ENCODE data around the gene KCNK2. TPM values are rescaled to one million over a fixed set of nuclear protein-coding genes. Genes with fewer than 3 reads are reported as not detected.
A peak's percentile ranks its signal among the peaks of the same experiment; 100 is the strongest.

The KCNK2 gene, protein sequence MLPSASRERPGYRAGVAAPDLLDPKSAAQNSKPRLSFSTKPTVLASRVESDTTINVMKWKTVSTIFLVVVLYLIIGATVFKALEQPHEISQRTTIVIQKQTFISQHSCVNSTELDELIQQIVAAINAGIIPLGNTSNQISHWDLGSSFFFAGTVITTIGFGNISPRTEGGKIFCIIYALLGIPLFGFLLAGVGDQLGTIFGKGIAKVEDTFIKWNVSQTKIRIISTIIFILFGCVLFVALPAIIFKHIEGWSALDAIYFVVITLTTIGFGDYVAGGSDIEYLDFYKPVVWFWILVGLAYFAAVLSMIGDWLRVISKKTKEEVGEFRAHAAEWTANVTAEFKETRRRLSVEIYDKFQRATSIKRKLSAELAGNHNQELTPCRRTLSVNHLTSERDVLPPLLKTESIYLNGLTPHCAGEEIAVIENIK
- polyA plus RNA-seq (2012; ENCODE audit: insufficient read depth, insufficient read length) = not detected

DNA sequence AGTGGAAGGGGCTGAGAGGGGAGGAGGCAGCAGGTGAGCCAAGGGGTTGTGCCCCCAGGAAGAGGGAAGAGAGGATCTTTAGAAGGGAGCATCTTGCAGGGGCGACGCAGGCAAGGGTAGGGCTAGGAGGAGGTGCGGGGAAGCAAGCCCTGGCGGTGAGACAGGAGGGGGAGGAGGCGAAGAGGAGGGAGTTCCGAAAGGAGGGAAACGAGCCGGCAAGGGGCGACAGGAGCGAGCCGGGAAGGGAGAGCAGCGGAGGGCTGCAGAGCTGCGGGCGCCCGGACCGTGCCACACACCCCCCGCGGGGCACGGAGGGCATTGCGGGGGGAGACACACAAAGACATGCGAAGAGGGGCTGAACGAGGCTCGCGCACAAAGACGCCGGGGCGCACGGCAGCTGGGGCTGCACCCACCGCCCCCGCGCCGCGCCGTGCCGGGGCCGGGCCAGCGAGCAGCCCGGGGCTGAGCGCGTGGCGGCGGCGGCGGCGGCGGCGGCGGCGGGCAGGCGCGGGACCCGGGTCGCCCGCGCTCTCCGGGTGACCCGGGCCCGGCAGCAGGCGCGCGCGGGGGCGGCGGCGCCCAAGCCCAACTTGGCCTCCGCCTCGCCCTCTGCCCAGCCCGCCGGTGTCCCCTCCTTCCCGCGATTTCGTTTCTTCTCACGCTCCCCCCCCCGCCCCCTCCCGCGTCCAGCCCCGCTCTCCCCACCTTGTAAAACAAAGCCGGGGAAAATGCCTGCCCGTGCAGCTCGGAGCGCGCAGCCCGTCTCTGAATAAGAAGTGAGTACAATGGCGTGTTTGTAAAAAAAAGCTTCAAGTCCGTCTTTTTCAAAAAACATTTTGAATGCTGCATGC, at the start of gene KCNK2:
TSS of gene KCNK2 (plus strand) at position 206 of the 851 bp plus-strand sequence. CDS start 649 bp downstream, outside the sequence.
- no peak for DNase-seq (ENCODE audit: low read depth, low spot score)
- no peak within 1 kb of the TSS for H3K4me3 ChIP-seq (ENCODE audit: low read length)

DNA sequence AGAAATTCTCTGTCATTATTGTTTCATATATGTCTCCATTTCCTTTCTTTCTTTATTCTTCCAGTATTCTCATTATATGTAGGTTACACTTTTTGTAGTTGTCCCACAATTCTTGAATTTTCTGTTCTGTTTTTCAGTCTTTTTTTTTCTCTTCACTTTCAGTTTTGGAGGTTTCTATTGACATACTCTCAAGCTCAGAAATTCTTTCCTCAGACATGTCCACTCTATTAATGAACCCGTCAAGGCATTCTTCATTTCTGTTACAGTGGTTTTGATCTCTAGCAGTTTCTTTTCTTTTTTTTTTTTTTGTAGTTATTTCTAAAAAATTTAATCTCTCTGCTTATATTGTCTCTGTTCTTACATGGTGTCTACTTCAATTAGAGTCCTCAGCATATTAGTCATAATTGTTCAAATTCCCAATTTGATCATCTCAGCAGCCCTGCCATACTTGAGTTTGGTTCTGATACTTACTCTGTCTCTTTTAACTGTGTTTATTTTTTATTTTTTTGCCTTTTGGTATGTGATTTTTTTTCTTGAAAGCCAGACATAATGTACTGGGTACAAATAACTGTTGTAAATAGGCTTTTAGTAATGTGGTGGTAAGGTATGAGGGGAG, 49.5 kb upstream of the KCNK2 start:
- no peak overlapping the region for H3K4me3 ChIP-seq (ENCODE audit: low read length)
- no peak for DNase-seq (ENCODE audit: low read depth, low spot score)

DNA sequence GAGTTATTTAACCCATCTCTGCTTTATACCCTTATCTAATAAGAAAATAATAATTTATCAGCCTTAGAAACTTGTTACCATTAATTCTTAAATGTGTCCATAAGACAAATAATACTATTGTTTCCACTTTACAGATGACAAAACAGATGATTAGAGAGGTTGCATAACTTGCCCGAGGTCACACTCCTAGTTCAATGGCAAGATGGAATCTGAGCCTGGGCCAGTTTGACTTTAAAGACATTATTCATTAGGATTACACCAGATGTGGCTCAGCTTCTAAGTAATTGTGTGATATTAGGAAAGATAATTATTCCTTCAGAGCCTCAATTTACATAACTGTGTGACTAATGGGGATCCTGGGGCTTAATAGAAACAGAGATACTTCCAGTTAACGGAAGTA, 42.3 kb upstream of the KCNK2 start:
- DNase-seq (ENCODE audit: low read depth, low spot score) = no peak
- no peak overlapping the region for H3K4me3 ChIP-seq (ENCODE audit: low read length)

DNA sequence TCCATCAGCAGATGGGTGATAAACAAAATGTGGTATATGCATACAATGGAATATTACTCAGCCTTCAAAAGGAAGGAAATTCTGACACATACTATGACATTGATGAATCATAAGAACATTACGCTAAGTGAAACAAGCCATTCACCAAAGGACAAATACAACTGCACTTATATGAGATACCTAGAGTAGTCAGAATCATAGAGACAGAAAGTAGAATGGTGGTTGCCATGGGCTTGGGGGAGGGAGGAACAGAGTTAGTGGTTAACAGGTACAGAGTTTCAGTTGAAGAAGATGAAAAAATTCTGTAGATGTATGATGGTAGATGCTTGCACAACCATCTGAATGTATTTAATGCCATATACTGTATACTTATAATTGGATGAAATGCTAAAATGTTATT, 39.1 kb upstream of the KCNK2 start:
- no peak for DNase-seq (ENCODE audit: low read depth, low spot score)

DNA sequence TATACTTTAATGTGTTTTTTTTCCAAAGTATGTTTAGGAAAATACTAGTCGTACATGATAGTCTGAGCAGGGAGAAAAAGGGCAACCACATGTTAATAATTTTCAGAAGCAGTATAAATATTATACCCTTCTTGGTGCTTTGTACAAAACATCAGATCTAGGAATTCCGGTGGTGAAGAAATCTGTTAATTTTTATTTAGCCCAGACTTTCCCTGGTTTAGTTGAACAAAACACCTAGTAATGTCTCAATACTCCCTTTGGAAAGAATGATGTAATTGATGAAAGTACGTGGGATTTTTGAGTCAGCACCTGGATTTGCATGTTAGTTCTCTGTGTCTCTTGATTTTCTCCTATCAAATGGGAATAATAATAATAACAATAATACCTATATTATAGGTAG, 38.4 kb upstream of the KCNK2 start:
- H3K4me3 ChIP-seq (ENCODE audit: low read length) = no peak overlapping the region
- no peak for DNase-seq (ENCODE audit: low read depth, low spot score)

More for the DNA sequence above, 39.1 kb upstream of the KCNK2 start:
- no peak overlapping the region for H3K4me3 ChIP-seq (ENCODE audit: low read length)

DNA sequence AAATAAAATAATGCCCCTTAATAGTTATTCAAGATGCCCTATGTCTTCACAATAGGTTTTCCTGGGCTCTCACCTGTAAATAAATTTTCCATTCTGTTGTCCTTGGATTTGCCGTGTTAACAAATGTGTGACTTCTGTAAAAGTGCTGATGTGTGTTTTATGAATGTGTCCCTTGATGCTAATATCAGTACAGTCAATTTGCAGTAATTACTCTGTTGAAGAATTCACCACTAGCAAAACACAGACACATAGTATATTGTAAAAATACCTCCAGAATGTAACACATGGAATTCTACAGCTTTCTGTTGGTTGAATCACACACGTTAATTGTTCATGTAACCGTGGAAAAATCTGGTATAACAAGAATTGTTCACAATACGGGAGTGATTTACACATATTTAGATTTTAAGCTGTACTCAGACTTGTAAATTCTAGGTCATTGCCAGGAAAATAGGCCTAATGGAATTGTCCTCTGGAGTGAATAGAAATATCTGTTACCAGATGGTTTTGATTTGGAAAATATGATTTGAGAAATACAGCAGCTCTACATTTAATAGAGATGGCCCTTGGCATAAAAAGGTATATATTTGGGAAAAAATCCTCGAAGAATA, 36.7 kb upstream of the KCNK2 start:
- H3K4me3 ChIP-seq (ENCODE audit: low read length) = no peak overlapping the region
- no peak for DNase-seq (ENCODE audit: low read depth, low spot score)

DNA sequence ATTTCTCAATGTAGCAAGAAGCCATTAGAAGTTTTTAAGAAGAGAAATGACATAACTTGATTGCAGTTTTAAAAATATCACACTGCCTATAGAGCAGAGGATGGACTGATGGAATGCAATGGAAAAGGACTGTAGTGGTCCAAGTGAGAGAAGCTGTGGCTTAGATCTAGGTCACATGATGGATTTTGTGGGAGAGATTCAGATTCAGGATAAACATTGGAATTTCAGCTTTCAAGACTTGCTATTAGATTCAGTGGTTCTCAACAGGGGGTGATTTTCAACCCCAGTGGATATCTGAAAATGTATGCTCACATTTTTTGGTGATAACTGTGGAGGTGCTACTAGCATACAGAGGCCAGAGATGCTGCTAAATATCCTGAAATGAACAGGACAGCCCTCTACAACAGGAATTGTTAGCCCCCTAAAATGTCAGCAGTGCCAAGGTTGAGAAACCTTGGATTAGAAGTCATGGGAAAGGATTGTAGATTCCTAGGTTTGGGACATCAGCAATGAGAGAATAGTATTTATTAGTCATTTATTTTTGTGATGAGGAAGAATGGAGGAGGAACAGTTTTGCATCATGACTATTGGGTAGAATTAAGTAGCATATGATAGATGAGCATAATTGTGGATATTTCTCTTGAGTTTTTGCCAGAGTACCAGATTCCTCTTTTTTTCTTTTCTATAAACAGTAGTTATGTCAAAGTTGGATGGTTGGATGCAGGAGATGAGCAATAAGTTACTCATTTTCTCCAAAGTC, 30.1 kb upstream of the KCNK2 start:
- DNase-seq (ENCODE audit: low read depth, low spot score) = no peak
- H3K4me3 ChIP-seq (ENCODE audit: low read length) = no peak overlapping the region

DNA sequence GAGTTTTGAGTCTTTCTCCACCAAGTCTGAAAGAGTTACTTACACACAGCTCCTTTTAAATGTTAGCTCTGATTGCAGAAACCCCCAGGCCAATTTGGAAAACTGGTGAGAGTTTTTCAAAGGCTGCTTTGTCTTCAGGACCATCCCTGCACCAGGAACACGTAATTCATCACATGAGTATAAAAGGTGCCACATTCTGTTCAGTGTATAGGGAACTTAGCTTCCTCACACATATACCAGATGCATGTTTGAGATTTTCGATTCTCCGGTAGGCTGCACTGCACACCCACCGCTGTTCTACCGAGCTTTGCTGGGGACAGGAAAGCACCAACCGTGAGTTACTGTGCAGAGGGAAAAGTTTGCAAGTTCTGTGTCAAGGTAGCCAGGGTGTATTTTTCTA, 28.3 kb upstream of the KCNK2 start:
- H3K4me3 ChIP-seq (ENCODE audit: low read length) = no peak overlapping the region
- no peak for DNase-seq (ENCODE audit: low read depth, low spot score)

DNA sequence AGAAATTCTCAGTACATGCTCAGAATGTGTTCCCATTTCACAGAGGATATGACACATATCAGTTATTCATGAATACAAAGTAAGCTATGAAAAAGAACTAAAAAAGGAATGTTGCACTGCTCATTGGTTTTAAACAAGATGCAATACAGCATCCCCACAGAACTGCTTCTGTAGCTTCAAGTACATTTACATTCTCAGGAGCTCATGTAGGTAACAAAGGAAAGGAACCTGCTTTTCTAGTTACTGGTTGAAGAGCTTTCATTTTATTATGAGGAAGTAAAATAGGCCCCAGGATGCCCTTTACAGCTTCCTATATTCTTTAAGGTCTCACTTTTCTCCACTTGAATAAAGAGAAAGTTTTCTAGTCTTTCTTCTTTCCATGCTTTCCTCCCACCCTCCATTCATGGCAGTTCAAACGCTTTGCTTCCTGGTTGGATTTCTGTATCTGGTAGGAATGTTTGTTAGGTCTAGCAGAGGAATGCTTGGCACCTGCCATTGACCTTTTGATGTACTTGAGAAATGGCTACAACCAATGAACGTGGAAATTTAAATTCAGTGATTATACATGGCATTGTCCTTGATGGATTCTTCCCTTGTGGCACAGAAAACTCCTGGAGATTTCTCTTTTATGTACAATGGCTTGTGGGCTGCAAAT, 27.1 kb upstream of the KCNK2 start:
- no peak overlapping the region for H3K4me3 ChIP-seq (ENCODE audit: low read length)
- DNase-seq (ENCODE audit: low read depth, low spot score) = no peak

DNA sequence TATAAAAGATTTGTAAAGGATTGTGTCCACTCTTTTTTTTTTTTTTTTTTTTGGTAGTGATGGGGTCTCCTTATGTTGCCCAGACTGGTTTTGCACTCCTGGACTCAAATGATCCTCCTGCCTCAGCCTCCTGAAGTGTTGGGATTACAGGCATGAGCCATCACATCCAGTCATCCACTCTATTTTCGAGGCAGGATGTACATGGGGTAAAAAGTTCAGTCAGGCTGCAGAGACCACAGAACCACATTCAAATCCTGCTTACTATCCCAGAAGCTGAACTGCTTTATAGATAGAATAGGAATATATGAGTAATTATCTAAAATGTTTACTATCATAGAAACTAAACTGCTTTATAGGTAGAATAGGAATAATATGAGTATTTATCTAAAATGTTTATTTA, 26.0 kb upstream of the KCNK2 start:
- H3K4me3 ChIP-seq (ENCODE audit: low read length) = no peak overlapping the region
- no peak for DNase-seq (ENCODE audit: low read depth, low spot score)

DNA sequence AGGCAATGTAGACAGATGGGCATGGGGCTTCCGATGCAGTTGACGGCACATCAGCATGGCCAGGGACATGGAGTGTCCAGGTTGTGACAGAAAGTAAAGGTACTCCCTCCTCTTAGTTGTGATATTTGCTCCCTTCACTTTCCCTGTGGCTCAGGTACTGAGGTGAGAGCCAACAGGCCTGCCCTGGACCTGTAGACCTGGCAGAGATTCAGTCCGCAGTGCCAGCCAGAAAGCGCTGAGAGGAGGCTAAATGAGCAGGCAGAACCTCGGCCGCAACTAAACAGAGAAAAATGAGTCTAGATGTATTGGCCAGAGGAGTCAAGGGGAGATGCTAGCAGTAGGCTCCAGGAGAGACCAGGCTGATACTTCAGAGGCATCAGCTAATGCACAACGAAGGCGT, 22.6 kb upstream of the KCNK2 start:
- no peak overlapping the region for H3K4me3 ChIP-seq (ENCODE audit: low read length)

DNA sequence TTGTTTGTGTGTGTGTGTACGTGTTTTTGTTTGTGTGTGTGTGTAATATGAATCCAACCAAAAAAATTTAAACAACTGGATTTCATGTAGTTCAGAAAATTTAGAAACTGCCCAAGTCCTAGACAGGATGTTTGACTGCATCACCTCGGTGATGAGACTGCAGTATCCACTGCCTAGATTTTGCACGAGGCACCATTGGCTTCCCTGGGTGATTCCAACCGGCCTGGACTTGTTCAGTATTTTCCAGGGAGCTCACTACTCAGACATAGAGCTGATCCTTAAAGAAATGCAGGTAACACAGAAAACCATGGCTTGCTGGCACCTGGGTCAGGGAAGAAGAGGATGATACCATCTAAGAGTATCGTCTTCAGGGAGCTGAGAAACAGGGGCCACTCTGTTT, 18.2 kb upstream of the KCNK2 start:
- no peak for DNase-seq (ENCODE audit: low read depth, low spot score)
- H3K4me3 ChIP-seq (ENCODE audit: low read length) = no peak overlapping the region

More for the DNA sequence above, 22.6 kb upstream of the KCNK2 start:
- DNase-seq (ENCODE audit: low read depth, low spot score) = no peak

DNA sequence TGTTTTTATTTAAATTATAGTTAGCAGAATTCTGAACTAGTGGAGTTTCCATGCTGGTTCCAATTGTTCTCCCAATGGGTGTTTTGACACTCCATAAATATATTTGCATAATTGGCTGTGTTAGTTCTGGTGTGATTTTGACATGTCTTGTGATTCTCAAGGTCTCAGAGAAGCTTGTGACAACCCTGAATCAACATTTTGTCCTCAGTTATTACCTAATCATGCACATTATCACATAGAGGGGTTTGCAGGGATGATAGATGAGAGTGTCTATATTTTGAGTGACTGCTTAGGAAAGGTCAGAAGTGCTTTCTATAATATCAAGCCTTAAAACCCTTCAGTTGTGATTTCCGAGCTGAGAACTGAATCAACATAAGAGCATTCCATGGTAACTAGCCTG, 11.5 kb upstream of the KCNK2 start:
- no peak overlapping the region for H3K4me3 ChIP-seq (ENCODE audit: low read length)
- DNase-seq (ENCODE audit: low read depth, low spot score) = no peak

DNA sequence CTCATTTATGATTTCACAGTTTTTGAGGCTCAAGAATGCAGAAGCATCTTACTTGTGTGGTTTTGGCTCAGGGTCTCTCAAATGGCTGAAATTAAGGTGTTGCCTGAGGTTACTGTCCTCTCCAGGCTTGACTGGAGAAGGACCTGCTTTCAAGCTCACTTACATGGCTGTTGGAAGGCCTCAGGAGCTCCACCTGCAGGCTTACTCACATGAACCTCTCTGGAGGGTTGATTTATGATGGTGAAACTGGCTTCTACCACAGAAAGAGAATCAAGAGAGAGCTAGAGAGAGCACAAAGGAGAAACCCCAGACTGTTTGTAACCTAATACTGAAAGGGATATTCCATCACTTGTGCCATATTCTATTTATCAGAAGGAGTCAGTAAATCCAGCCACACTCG, 6.2 kb upstream of the KCNK2 start:
- DNase-seq (ENCODE audit: low read depth, low spot score) = peak; percentile 16

DNA sequence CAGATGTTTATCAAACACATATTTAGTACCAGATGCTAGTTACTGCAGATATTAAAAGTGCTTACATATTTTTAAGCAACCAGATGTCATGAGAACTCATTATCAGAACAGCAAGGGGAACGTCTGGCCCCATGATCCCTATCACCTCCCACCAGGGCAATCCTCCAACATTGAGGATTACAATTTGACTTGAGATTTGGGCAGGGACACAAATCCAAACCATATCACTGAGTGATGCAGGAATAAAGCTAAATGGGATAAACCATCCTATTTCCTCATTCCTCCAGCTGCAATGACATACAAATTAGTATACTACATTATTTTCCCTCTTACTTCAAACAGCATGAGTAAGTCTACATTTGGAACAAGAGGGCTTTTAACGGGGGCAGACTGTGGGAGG, 3.1 kb upstream of the KCNK2 start:
- DNase-seq (ENCODE audit: low read depth, low spot score) = no peak
- no peak overlapping the region for H3K4me3 ChIP-seq (ENCODE audit: low read length)

More for the DNA sequence above, 6.2 kb upstream of the KCNK2 start:
- no peak overlapping the region for H3K4me3 ChIP-seq (ENCODE audit: low read length)

DNA sequence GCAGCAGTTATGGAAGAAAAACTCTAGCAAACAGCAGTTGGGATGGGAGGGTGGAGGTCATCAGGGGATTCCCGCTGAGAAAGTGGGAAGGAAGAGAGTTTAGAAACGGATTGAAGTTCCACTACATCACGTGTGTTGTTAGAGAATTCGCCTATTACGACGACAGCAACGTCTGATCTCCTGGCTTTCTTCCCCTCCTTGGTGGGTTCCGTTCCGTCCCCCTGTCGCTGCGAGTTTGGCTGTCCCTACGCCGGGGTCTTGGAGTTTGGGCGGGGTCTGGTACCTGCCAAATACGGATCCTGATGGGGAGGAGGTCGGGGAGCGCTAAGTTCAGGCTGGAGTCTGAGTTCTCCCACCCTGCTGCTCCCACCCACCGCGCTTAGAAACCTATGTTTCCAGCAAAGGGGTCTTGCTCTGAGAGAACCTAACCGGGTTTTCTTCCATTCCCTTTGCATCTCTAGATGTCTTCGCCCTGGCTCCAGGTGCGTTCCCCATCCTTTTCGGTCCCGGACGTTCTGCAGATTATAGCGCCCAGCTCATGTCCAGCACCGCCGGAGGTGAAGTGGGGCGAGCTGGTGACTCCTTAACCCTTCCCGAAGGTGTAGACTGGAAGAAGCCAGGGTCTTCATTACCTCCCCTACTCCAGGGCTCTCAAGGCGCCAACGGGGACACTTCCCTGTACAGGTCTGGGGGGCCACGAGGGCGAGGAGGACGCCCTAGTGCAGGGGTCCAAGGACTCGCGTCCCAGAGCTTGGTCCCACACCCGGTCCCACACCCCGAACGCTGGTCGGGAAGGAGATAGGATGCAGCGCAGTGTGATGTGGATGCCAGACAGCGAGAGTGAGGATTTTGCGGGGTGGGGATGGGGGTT, 641 bp upstream of the KCNK2 start:
- no peak for DNase-seq (ENCODE audit: low read depth, low spot score)
- no peak overlapping the region for H3K4me3 ChIP-seq (ENCODE audit: low read length)

DNA sequence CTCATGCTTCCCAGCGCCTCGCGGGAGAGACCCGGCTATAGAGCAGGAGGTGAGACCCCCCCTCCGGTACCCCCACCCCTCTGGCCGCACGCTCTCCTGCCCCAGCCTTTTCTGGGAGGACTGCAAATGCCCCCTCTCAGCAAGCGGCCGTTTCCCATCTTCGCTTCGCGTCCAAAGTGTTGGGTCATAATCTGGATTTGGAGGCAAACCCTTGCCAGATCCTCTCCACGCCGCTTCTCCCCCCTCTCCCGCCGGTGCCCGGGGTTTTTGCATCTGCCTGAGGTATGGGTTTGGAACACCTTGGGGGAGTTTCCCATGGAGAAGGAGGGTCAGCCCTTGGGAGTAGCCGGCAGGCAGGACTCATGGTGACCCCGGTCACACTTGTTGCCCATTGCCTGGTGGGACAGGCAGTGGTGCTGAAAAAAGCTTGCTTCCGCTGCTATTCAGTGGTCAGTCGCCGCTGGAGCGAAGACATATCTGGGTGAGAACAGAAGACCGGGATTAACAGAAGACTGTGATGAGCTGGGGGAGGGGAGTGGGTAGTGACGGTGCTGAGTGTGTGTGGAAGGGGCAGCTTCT, 935 bp downstream of the KCNK2 start:
- no peak overlapping the region for H3K4me3 ChIP-seq (ENCODE audit: low read length)
- no peak for DNase-seq (ENCODE audit: low read depth, low spot score)
